GM19351 (cell line): ENCODE measurements around the gene ETFDH.
"Not testable (repeated sequence)": the region's sequence is repeated elsewhere in the genome, so short reads cannot be mapped to it uniquely, and the experiment has no call there.

Experiments used
- ATAC-seq: cut with Tn5 transposase; IDR thresholded peaks from one replicate; pipeline ENCODE4 v1.9.1; 2021; ENCODE audit warnings: mild to moderate bottlenecking, moderate library complexity; ENCODE audit not compliant: unreplicated experiment

The ETFDH gene

DNA sequence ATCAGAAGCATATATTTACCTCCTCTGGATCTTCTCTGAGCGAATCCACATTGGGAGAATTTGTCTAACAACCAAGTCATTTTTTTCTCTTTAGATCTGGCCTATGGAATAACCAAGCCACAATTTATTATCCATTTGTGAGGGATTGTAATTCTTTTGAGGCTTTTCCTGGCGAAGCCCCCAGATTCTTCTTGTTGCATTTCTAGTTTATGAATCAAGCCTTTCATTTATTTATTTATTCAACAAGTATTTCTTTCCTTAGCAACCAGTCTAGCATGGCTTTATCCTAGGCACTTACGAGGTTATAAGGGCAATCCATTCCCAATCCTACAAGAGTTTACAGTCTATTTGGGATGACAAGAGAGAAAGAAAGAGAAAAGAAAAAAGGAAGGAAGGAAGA is 78.3 kb downstream of the ETFDH start:
- ATAC-seq: no peak

DNA sequence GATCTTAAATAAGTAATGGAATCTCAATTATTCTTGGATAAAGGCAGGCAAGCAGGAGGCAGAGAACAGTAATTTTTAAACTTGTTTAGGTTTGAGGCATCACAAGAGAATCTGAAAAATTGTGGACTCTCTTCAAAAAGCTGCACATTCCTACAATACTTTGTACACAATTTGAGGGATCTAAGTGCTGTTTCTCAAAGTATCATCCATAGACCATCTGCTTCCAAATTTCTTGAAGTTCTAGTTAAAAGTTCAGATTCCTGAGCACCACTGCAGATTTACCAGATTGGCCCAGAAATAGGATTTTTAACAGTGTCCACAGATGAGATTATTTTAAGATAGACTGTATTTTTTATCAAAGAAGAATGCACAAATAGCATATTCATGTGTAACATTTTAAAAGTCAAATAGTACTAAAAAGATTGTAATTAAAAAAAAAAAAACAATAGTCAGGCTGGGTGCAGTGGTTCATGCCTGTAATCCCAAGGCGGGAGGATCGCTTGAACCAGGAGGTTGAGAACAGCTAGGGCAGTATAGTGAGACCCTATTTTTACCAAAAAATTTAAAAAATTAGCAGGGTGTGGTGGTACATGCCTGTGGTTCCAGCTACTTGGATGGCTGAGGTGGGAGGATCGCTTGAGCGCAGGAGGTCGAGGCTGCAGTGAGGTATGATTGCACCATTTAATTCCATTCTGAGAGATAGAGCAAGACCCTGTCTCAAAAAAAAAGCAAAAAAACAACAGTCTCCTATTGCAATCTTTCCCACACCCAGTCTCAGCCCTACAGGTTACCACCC is 82.5 kb downstream of the ETFDH start:
- ATAC-seq: no peak

DNA sequence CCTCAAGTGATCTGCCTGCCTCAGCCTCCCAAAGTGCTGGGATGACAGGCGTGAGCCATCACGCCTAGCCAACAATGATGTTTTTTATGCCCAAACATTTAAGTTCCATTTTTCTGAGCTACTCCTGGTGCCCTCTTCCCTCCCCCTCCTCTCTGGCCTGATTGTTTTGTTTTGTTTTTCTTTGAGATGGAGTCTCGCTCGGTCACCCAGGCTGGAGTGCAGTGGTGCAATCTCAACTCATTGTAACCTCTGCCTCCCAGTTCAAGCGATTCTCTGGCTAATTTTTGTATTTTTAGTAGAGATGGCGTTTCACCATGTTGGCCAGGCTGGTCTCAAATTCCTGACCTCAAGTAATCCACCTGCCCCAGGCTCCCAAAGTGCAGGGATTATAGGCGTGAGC is 83.7 kb downstream of the ETFDH start:
- ATAC-seq: not testable (repeated sequence)

DNA sequence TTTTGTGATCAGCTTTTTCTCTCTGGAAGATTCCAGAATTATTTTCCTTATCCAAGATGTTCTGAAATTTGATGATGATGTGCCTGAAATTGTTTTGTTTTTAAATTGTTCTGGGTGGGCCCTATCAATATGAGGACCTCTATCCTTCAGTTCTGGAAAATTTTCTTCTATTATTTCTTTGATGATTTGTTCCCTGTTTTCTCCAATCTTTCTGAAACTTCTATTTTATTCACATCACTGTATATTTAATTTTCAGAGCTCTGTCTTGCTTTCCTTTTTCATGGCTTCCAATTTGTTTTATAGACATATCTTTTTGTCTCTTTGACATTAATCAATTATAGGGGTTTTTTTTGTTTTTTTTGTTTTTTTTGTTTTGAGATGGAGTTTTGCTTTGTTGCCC is 84.5 kb downstream of the ETFDH start:
- ATAC-seq: no peak

DNA sequence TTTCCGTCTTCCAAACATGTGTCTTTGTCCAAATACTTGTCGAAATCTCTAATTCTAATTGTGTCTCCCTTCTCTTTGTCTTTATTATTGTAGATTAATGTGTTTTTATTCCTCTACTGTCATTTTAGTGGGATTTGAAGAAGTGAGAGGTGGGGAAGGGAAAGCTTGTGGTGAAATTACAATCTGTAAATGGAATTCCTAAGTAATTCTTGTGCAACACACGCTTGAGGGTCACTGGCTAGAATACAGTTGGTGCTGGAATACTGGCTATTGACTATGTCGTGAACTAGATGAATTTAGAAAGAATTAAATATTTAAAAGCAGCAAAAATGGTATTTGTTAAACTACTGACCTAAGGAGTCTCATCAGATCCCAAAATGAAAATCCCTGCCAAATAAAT is 86.0 kb downstream of the ETFDH start:
- no peak for ATAC-seq

DNA sequence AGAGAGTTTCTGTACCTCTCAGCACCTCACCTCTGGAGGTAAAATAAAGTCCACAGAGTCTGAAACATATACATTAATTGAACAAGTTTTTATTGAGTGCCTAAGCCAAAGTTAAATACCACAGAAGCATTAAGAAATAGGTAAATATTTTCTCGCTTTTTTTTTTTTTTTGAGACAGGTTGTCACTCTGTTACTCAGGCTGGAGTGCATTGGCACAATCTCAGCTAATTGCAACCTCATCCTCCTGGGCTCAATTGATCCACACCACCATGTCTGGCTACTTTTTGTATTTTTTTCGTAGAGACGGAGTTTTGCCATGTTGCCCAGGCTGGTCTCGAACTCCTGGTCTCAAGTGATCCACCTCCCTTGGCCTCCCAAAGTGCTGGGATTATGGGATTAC is 86.6 kb downstream of the ETFDH start:
- ATAC-seq: no peak
